Measurements from ENCODE around the gene DUT. TPM values are rescaled to one million over a fixed set of nuclear protein-coding genes. Genes with fewer than 3 reads are reported as not detected.
"Not testable (repeated sequence)": the region's sequence is repeated elsewhere in the genome, so short reads cannot be mapped to it uniquely, and the experiment has no call there.

The DUT gene
- total and polyA plus RNA-seq, 9 donors: 102 to 134 (median 122) TPM

DNA sequence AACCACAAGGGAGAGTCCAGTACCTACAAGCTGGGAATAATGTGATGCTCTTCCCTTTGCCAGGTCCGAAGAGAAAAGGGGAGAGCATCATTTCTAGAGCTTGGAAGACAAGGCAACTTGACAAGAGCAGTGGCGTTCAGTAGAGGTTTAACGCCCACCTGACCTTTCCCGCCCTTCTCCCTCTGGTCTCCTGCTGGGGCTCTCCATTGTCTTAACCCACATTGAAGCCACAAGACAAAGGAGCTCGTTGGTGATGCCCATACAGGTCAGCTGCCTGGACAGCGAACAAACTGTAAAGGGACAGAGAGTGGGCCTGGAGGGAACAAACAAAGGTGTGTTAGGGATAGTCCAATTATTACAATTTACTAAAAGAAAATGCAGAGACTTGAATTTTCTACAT, 13.1 kb upstream of the DUT start:
- DNase-seq: no peak
- no peaks in the 10 kb centered on the region for H3K36me3 ChIP-seq (ENCODE audit: control insufficient read depth, insufficient read depth, low read length)
- 86% methylated on average over 1 of the region's 6 CpGs for WGBS (ENCODE audit: insufficient coverage)
- H3K27me3 ChIP-seq (ENCODE audit: control insufficient read depth, insufficient read depth, low read length): no peaks in the 10 kb centered on the region
- H3K4me3 ChIP-seq (ENCODE audit: low read length): no peak overlapping the region
- no peaks in the 10 kb centered on the region for H3K4me1 ChIP-seq (ENCODE audit: control insufficient read depth, insufficient read depth, low read length)
- H3K9me3 ChIP-seq (replicated peaks; ENCODE audit: control insufficient read depth, low read depth, low read length): no peaks in the 10 kb centered on the region
- H3K27ac ChIP-seq (ENCODE audit: low read length): no peak overlapping the region

DNA sequence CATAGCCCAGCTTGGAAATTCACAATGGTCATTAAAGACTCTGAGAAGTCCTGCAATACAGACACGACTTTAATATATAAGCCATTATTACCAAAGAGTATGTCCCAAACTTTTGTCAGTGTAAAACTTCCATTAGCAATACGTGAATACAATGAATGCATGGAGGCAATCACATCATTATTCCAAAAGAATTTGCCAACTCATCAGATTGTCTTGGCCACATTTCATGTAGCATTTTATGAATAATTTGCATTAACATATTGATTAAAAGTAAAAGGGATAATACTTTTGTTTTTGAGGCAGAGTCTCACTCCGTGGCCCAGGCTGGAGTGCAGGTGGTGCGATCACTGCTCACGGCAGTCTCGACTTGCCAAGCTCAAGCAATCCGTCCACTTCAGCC, 7.9 kb upstream of the DUT start:
- H3K27me3 ChIP-seq (ENCODE audit: control insufficient read depth, insufficient read depth, low read length): no peaks in the 10 kb centered on the region
- H3K4me1 ChIP-seq (ENCODE audit: control insufficient read depth, insufficient read depth, low read length): no peaks in the 10 kb centered on the region
- H3K36me3 ChIP-seq (ENCODE audit: control insufficient read depth, insufficient read depth, low read length): no peaks in the 10 kb centered on the region
- H3K9me3 ChIP-seq (replicated peaks; ENCODE audit: control insufficient read depth, low read depth, low read length): no peaks in the 10 kb centered on the region
- no peak overlapping the region for H3K27ac ChIP-seq (ENCODE audit: low read length)
- WGBS (ENCODE audit: insufficient coverage): 97% methylated on average over 4 of the region's 7 CpGs
- H3K4me3 ChIP-seq (ENCODE audit: low read length): no peak overlapping the region
- no peak for DNase-seq

DNA sequence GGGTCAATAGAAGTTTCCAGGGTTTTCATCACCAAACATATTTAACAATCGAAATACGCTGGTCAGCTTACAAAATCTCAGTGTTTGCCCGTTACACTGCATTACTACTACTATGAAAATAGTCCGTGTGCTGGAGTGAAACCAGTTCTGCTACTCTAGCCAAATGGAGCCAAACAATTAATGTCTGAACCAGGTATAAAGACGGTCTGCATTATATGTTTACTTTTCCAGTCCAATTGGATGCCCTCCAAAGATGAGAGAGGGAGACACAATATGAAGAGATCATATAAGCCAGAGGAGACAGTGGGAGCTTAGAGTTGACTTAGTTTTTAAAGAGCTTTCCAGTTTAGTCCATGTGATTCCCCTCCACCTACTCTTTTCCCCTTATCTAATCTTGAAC, 6.3 kb upstream of the DUT start:
- H3K27me3 ChIP-seq (ENCODE audit: control insufficient read depth, insufficient read depth, low read length): no peaks in the 10 kb centered on the region
- H3K9me3 ChIP-seq (replicated peaks; ENCODE audit: control insufficient read depth, low read depth, low read length): no peaks in the 10 kb centered on the region
- no CpG with 5 or more reads among the region's 5 CpGs for WGBS (ENCODE audit: insufficient coverage)
- no peaks in the 10 kb centered on the region for H3K36me3 ChIP-seq (ENCODE audit: control insufficient read depth, insufficient read depth, low read length)
- H3K4me1 ChIP-seq (ENCODE audit: control insufficient read depth, insufficient read depth, low read length): no peaks in the 10 kb centered on the region
- H3K27ac ChIP-seq (ENCODE audit: low read length): no peak overlapping the region
- DNase-seq: peak; percentile 30
- H3K4me3 ChIP-seq (ENCODE audit: low read length): no peak overlapping the region

GRCh38 chr15:48325400-48325799, 5.8 kb upstream of the DUT start:
- Histone ChIP-seq H3K4me1 (ENCODE audit: control insufficient read depth, insufficient read depth, low read length) (peaks cover 1% of the 10 kb centered on the region), H3K36me3 (ENCODE audit: control insufficient read depth, insufficient read depth, low read length) (no peaks in the 10 kb centered on the region), H3K9me3 (replicated peaks; ENCODE audit: control insufficient read depth, low read depth, low read length) (no peaks in the 10 kb centered on the region), H3K4me3 (ENCODE audit: low read length) (no peak overlapping the region), H3K27me3 (ENCODE audit: control insufficient read depth, insufficient read depth, low read length) (no peaks in the 10 kb centered on the region), H3K27ac (ENCODE audit: low read length) (no peak overlapping the region)
- WGBS (ENCODE audit: insufficient coverage): no CpG with 5 or more reads among the region's 5 CpGs
- DNase-seq: no peak

- not testable (repeated sequence) for DNase-seq; H3K4me3 ChIP-seq (ENCODE audit: low read length); H3K9me3 ChIP-seq (replicated peaks; ENCODE audit: control insufficient read depth, low read depth, low read length); H3K27me3 ChIP-seq (ENCODE audit: control insufficient read depth, insufficient read depth, low read length); H3K4me1 ChIP-seq (ENCODE audit: control insufficient read depth, insufficient read depth, low read length); H3K27ac ChIP-seq (ENCODE audit: low read length); H3K36me3 ChIP-seq (ENCODE audit: control insufficient read depth, insufficient read depth, low read length)
- no CpG with 5 or more reads among the region's 6 CpGs for WGBS (ENCODE audit: insufficient coverage)
Measured at GRCh38 chr15:48326180-48326579, 5.0 kb upstream of the DUT start.

GRCh38 chr15:48330105-48330785, 984 bp upstream of the DUT start:
- no peaks in the 10 kb centered on the region for H3K9me3 ChIP-seq (replicated peaks; ENCODE audit: control insufficient read depth, low read depth, low read length)
- H3K27ac ChIP-seq (ENCODE audit: low read length): peak overlapping the region; percentile 93
- WGBS (ENCODE audit: insufficient coverage): 19% methylated on average over 3 of the region's 11 CpGs
- H3K36me3 ChIP-seq (ENCODE audit: control insufficient read depth, insufficient read depth, low read length): peaks cover 9% of the 10 kb centered on the region
- peak; percentile 47 for DNase-seq
- H3K4me1 ChIP-seq (ENCODE audit: control insufficient read depth, insufficient read depth, low read length): peaks cover 9% of the 10 kb centered on the region
- H3K27me3 ChIP-seq (ENCODE audit: control insufficient read depth, insufficient read depth, low read length): no peaks in the 10 kb centered on the region
- H3K4me3 ChIP-seq (ENCODE audit: low read length): peak overlapping the region; percentile 64

DNA sequence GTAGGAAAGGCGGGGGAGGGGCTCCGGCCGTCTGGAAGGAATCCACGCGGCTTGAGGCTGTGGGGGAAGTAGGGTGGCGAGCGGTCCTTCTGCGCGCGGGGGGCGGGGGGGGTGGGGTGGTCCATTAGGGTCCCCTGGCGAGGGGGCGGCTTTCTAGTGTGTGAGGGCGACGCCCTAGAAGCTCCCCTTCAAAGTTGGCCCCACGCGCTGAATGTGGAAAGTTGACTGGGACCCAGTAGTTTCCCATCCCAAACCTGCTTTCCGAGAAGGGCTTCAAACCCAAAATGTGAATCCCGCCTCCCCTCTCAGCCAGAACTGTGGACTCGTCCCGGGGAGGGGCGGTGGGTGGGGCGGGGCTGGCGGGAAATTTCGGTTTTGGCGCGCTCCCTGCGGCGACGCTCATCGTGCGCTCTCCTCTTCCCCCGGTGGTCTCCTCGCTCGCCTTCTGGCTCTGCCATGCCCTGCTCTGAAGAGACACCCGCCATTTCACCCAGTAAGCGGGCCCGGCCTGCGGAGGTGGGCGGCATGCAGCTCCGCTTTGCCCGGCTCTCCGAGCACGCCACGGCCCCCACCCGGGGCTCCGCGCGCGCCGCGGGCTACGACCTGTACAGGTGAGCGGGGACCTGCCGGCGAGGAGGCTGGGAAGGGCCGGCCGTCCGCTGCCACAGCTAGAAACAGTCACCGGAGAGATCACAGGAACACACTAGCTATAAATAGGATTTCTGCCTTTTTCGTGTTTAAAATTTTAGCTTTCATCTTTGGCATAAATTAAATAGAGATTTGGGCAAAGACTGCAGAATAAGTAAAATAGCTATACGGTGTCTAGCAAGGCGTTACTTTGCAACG, 790 bp downstream of the DUT start:
- H3K27ac ChIP-seq (ENCODE audit: low read length): peak overlapping the region; percentile 93
- no peak for DNase-seq
- 0% methylated on average over 26 of the region's 64 CpGs for WGBS (ENCODE audit: insufficient coverage)
- peaks cover 9% of the 10 kb centered on the region for H3K4me1 ChIP-seq (ENCODE audit: control insufficient read depth, insufficient read depth, low read length)
- no peaks in the 10 kb centered on the region for H3K27me3 ChIP-seq (ENCODE audit: control insufficient read depth, insufficient read depth, low read length)
- peak overlapping the region; percentile 64 for H3K4me3 ChIP-seq (ENCODE audit: low read length)
- peaks cover 20% of the 10 kb centered on the region for H3K36me3 ChIP-seq (ENCODE audit: control insufficient read depth, insufficient read depth, low read length)
- no peaks in the 10 kb centered on the region for H3K9me3 ChIP-seq (replicated peaks; ENCODE audit: control insufficient read depth, low read depth, low read length)

DNA sequence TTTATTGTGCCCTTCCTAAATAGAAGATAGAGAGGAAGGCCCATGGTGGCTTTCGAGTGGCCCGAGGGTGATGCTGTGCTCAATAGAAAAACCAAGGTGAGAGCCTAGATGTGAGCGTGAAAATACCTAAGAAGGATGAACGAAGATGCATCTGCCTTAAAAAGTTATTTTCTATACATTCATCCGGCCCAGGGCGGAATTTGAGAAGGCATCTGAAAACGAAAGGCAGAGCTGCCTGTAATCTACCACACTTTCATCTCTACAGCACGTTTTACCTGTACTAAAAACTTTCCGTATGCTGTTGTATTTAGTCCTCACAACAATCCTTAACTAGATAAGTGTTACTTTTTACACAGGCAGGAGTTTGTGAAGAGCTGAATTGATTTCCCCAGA, 1.4 kb downstream of the DUT start:
- Histone ChIP-seq H3K36me3 (ENCODE audit: control insufficient read depth, insufficient read depth, low read length) (peaks cover 21% of the 10 kb centered on the region), H3K27me3 (ENCODE audit: control insufficient read depth, insufficient read depth, low read length) (no peaks in the 10 kb centered on the region), H3K27ac (ENCODE audit: low read length) (no peak overlapping the region), H3K9me3 (replicated peaks; ENCODE audit: control insufficient read depth, low read depth, low read length) (no peaks in the 10 kb centered on the region), H3K4me1 (ENCODE audit: control insufficient read depth, insufficient read depth, low read length) (peaks cover 9% of the 10 kb centered on the region), H3K4me3 (ENCODE audit: low read length) (peak overlapping the region; percentile 64)
- no peak for DNase-seq
- 0% methylated on average over 2 of the region's 9 CpGs for WGBS (ENCODE audit: insufficient coverage)

DNA sequence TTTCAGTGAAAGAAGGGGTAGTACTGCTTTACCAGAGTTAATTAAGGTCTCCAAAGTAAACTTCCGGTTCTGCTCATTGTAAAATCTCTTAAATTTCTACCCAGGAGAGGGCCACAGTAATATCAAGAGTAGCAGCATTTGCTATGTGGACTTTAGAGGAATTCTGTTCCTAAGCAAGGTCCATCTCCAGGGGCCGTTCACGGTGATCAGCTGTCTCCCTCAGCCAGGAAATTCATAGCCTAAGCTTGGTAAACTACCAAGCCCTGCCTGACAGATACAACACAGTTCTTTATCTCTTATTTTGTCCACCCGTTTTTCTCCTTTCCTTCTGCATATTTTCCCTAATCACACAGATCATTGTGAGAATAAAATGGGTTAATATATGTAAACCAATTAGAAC, 2.3 kb downstream of the DUT start:
- 20% methylated on average over 1 of the region's 4 CpGs for WGBS (ENCODE audit: insufficient coverage)
- H3K27ac ChIP-seq (ENCODE audit: low read length): no peak overlapping the region
- H3K36me3 ChIP-seq (ENCODE audit: control insufficient read depth, insufficient read depth, low read length): peaks cover 22% of the 10 kb centered on the region
- no peak overlapping the region for H3K4me3 ChIP-seq (ENCODE audit: low read length)
- H3K27me3 ChIP-seq (ENCODE audit: control insufficient read depth, insufficient read depth, low read length): no peaks in the 10 kb centered on the region
- H3K4me1 ChIP-seq (ENCODE audit: control insufficient read depth, insufficient read depth, low read length): peaks cover 9% of the 10 kb centered on the region
- H3K9me3 ChIP-seq (replicated peaks; ENCODE audit: control insufficient read depth, low read depth, low read length): no peaks in the 10 kb centered on the region
- no peak for DNase-seq

- no peak for DNase-seq
- Histone ChIP-seq H3K27me3 (ENCODE audit: control insufficient read depth, insufficient read depth, low read length) (no peaks in the 10 kb centered on the region), H3K27ac (ENCODE audit: low read length) (no peak overlapping the region), H3K36me3 (ENCODE audit: control insufficient read depth, insufficient read depth, low read length) (peaks cover 25% of the 10 kb centered on the region), H3K4me1 (ENCODE audit: control insufficient read depth, insufficient read depth, low read length) (peaks cover 9% of the 10 kb centered on the region), H3K4me3 (ENCODE audit: low read length) (no peak overlapping the region), H3K9me3 (replicated peaks; ENCODE audit: control insufficient read depth, low read depth, low read length) (no peaks in the 10 kb centered on the region)
- no CpG with 5 or more reads among the region's 2 CpGs for WGBS (ENCODE audit: insufficient coverage)
Measured at GRCh38 chr15:48334260-48334659, 3.0 kb downstream of the DUT start.
